ENCODE results near the gene WDR19. TPM values are rescaled to one million over a fixed set of nuclear protein-coding genes. Genes with fewer than 3 reads are reported as not detected.
"Not testable (repeated sequence)": the region's sequence is repeated elsewhere in the genome, so short reads cannot be mapped to it uniquely, and the experiment has no call there.

WDR19 gene
- total RNA-seq (ENCODE audit: insufficient read depth, low replicate concordance): 106 TPM

DNA sequence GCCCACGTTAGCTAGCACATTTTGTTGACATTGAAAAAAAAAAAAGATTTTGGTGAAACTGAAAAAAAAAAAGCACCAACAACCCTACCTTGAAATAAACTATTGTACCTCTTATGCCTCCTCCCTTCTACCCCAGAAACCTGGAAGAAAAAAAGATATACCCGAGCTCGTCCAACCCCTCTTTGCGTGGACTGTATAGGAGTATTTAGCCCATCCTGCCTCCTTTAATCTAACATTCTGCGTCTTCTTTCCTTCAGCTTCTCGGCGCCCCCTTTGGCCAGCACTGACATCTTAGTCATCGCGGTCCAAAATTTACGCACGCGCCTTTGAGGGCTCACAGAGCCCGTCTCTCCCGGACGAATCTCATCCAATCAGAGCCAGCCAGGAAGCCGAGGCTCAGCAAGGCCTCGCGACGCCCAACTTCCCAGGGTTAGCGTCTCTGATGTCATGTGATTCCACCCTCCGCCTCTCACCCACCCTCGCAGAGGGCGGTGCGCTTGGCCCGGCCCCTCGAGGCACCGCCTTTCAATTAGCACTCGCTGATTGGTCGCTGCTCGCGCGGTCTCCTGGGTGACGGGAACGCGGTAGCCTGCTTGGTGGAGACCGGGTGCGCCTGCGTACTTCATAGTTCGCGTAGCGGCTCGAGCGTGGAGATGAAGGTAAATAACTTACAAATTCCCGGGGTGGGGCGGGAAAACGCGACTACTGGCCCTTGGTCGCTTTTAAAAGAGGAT is at the start of gene WDR19:
Gene WDR19, plus strand, starts transcription at position 625 of the 734 bp plus-strand sequence. Its CDS starts 29 bp downstream, at position 654.
- DNase-seq (ENCODE audit: low spot score): peak; percentile 100

DNA sequence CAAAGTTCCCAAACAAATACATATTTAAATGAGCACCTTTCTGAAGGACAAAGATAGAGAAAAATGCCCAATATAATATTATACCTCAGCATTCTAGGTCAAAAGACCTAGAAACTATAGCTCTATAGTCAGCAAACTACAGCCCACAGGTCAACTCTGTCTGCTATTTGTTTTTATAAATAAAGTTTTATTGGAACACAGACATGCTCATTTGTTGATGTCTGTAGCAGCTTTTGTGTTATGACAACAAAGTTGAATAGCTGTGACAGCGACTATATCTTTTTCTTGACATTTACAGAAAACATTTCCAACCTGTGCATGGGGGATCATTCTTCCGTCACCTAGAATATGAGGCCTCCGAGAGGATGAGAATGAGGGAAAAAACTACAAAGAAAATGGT is 48.7 kb upstream of the WDR19 start:
- DNase-seq (ENCODE audit: low spot score): no peak

DNA sequence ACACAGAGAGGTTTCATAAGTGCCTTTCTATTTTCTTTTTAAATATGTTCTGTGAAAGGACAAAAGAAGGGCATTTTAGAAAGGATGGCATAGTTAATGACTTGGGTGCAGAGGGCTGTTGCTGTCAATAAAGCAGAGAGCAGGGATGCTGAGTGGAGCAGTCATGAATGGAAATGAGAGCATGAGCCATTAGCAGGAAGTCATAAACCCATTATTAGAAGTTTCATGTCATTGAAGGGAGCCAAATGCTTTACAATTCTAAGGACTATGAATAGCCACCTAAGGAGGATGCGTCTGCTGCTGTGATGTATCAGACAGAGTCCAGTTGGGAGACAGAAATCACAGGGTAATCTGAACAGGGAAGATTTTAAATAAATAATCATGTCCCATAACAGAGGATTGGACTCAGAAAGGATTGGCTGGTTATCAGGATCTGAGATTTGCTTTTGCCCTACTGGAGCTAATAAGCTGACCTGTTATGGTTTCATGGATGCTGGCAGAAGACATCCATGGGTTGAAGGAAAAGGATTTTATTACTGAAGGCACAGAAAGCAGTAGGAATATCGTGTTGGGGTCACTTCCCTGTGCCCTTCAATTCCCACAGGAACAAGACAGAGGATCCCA is 47.5 kb upstream of the WDR19 start:
- no peak for DNase-seq (ENCODE audit: low spot score)

DNA sequence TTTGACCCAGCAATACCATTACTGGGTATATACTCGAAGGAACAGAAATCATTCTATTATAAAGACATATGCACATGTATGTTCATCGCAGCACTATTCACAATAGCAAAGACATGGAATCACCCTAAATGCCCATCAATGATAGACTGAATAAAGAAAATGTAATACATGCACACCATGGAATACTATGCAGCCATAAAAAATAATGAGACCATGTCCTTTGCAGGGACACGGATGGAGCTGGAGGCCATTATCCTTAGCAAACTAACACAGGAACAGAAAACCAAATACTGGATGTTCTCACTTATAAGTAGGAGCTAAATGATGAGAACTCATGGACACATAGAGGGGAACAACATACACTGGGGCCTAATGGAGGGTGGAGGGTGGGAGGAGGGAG is 44.1 kb upstream of the WDR19 start:
- not testable (repeated sequence) for DNase-seq (ENCODE audit: low spot score)

DNA sequence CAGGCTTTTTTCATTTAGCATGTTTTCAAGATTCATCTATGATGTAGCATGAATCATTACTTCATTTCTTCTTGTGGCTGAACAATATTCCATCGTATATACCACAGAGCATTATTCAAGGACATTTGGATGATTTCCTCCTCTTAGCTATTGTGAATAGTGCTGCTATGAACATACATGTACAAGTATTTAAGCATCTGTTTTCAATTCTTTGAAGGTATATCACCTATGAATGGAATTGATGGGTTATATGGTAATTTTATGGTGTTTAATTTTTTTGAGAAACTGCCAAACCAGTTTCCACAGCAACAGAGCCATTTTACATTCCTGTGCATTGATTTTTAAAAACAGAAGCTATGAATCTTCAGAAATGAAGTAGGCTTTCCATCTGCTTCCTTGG is 36.1 kb upstream of the WDR19 start:
- no peak for DNase-seq (ENCODE audit: low spot score)

DNA sequence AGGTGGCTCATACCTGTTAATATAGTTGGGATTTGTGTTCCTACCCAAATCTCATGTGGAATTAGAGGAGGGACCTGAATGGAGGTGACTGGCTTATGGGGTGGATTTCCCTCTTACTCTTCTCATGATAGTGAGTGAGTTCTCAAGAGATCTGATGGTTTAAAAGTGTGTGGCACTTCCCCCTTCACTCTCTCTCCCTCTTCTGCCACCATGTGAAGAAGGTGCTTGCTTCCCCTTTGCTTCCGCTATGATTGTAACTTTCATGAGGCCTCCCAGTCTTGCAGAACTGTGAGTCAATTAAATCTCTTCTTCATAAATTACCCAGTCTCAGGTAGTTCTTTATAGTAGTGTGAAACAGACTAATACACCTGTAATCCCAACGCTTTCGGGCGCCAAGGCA is 28.3 kb upstream of the WDR19 start:
- DNase-seq (ENCODE audit: low spot score): no peak

DNA sequence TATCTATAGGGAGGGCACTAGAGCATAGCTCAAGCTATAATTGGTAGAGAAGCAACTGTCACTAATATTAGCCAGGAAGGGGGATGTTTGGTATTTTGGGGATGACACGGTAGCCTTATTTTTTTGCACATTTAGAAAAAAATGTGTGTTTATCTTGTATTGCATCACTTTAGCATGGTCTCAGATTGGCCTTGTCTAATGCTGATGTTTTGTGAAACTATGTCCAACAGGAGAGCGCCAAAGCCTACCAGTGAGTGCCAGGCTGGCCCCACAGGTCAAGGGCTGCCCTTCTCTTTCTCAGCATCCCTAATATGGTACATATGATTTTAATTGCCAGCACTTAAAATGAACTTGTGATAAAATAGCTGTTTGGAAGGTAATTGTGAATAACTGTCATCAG is 24.8 kb upstream of the WDR19 start:
- DNase-seq (ENCODE audit: low spot score): no peak

DNA sequence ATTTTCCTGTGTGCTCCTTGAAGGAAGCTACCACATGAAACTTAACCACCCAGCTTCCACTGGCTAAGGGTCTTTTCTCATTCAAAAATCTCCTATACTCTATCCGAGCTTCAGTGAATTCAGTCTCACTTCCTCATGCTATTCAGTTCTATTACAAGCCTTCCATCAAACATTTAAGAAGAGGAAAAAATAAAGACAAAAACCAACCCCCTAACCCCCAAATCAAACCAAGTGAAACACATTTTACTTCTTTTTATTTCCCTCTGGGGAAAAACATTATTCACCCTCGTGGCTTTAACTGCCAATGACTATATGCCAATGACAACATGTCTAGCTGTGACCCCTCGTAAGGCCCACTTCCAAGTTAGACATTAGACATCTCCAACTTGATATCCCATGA is 16.2 kb upstream of the WDR19 start:
- no peak for DNase-seq (ENCODE audit: low spot score)

DNA sequence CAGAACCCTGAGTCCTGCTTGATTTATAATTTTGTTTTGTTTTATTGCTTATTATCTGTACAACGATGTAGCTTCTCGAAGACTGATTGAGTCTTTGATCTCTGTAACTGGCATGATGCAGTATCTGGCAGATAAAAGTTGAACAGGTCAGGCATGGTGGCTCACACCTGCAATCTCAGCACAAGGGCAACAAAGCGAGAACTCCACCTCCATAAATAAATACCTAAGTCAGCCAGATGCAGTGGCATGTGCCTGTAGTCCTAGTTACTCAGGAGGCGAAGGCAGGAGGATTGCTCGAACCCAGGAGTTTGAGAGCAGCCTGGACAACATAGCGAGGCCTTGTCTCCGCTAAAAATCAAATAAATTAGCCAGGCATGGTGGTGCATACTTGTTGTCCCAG is 15.7 kb upstream of the WDR19 start:
- no peak for DNase-seq (ENCODE audit: low spot score)

DNA sequence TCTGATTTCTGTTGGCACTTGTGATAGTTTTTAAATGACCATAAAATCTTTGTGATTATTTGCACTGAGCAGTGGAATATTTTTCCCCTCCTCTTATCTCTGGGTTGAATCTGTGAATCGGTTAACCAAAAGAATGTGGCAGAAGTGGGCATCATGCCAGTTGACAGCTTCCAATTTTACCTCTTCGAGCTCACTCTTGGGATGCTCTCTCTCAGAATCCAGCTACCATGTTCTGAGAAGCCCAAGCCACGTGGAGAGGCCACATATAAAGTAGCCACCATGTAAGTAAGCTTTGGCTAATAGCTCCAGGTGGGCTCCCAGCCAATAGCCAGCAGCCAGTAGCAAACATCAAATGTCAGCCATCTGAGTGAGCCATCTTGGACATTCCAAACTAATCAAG is 12.9 kb upstream of the WDR19 start:
- no peak for DNase-seq (ENCODE audit: low spot score)

DNA sequence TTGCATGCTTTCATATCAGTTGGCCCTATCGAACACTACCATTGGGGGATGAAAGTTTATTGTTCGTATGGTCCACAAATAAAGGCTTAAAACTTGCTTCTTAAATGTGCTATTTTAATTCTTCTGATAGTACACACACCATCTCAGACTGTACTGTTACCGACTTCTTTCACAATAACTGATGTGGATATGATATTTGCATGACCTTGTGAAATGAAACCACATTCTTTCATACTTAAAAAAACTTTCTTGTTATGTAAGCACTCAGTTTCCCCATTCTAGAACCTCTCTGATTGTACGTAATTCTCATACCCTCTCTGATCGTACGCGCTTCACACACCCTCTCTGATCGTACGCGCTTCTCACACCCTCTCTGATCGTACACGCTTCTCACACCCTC is 12.0 kb upstream of the WDR19 start:
- DNase-seq (ENCODE audit: low spot score): no peak

DNA sequence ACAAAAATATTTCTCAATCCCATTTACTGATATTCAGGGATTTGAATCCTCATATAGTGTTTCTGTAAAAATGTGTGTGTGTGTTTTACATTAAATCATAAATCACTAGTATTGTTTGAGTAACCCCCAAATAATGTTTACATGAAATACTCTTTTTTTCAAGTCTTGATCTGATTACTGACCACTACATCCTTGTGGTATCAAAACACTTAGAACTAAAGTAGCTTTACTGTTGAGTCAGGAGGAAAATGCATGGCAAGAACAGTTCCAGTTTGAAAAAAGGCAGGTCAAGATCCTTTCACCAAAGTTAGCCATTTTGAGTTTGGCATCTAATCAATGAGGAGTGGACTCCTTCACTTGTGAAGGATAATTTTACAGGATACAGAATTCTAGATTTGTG is 3.6 kb upstream of the WDR19 start:
- no peak for DNase-seq (ENCODE audit: low spot score)

DNA sequence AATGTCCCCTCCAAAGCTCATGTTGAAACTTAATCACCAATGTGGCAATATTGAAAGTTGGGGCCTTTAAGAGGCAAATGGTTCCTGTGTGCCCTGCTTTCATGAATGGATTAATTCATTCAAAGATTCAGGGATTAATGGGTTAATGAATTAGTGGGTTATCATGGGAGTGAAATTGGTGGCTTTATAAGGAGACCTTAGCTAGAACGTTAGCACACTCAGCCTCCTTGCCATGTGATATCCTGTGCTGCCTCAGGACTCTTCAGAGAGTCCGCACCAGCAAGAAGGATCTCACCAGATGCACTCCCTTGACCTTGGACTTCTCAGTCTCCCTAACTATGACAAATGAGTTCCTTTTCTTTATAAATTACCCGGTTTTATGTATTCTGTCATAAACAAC is 2.6 kb upstream of the WDR19 start:
- DNase-seq (ENCODE audit: low spot score): no peak

DNA sequence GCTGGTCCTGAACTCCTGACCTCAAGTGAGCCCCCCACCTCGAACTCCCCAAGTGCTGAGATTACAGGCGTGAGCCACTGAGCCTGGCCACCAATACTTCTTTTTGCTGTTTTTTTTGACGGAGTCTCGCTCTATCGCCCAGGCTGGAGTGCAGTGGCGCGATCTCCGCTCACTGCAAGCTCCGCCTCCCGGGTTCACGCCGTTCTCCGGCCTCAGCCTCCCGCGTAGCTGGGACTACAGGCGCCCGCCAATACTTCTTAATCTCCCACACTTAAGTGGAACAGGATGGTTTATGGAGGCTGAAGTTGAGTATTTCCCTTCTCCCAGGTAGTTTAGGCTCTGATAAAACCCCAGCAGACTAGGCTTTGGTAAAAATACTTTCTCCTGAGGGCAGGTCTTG is 1.7 kb upstream of the WDR19 start:
- DNase-seq (ENCODE audit: low spot score): not testable (repeated sequence)

DNA sequence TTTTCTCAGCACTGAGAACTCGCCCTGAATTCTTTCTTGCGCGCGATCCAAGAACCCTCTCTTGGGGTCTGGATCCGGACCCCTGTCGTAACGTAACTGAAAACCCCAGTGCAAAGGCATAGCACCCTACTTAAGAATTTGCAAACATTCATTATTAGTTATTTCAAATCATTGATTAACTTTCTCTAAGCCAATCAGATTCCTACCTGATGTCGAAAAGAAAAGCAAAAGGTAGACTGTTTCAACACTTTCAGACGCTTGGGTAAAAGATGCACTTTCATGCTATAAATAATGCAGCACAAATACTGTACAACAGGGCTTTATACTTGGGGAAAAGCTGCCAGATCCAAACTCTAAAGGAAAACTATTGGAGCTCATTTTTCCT is 817 bp upstream of the WDR19 start:
- no peak for DNase-seq (ENCODE audit: low spot score)

DNA sequence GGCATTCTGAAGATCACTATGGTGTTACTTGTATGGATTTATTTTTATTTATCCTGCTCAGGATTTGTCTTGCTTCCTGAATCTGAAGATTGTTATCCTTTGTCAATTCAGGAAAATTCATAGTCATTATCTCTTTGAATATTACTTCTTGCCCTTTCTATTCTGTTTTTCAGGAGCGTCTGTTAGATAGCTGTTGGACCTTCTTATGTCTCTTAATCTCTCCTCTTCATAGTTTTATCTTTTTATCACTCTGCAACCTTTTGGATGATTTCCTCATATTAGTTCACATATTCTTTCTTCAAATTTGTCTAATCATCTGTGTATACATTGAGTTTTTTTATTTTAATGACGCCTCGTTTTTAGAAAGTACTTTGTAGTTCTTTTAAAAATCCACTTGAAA is 19.6 kb downstream of the WDR19 start:
- no peak for DNase-seq (ENCODE audit: low spot score)

DNA sequence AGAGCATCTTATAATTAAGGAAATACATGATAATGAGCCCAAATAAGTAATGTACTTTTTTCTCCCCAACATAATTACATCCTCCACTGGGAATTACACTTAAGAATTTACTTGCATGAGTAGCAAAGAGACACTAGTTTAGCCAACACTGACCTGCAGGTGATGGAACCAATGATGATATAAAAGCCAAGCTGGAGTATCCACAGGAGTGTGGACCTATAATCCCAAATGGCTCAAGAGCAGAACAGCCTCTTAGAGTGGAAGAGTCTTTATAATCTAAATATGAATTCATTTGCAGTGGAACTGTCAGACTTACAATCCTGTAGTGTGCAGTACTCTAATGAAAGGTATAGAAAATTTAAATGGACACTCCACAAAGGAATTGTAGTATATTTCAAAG is 22.2 kb downstream of the WDR19 start:
- no peak for DNase-seq (ENCODE audit: low spot score)

DNA sequence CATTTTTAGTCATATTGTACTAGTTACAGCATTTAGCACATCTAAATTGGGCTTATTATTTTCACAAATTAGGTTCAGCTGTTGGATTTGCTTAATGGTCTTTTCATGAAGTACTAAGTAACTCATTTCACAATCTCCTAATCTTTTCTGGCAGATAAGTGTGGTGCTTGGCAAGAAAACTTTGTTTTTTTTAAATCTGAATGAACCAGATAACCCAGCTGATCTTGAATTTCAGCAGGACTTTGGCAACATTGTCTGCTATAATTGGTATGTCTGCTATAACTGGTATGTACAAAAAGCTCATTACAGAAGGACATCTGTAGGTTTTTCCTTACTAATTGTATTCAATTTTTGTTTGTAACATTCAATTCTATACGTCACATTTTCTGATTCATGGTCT is 22.7 kb downstream of the WDR19 start:
- peak; percentile 21 for DNase-seq (ENCODE audit: low spot score)

DNA sequence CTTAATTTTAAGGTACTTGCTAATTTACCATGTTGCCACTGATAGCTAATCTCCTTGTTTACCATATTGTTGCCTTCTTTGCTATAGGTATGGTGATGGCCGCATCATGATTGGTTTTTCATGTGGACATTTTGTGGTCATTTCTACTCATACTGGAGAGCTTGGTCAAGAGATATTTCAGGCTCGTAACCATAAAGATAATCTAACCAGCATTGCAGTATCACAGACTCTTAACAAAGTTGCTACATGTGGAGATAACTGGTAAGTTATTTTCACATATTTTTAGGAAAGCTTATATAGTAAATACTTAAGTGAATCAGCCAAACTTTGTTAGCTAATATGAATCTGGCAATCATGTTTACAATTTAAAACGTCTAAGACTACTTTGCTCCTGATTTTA is 23.1 kb downstream of the WDR19 start:
- no peak for DNase-seq (ENCODE audit: low spot score)

DNA sequence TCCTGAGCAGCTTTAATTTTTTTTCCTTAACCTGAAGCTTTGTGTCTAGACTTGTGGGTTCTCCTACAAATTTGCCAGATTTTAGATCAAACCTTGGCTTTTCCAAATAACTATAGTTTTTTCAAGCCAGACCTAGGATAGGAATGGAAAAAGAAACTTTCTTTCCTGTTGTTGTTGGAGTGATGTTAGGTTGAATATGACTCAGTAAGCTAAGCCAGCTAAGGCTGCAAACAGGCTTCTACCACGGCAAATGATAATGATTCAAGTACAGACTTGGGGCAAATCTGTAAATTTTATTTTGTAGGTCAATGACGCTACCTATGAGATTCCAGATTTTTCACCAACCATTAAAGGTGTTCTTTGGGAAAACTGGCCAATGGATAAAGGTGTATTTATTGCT is 45.6 kb downstream of the WDR19 start:
- DNase-seq (ENCODE audit: low spot score): no peak

DNA sequence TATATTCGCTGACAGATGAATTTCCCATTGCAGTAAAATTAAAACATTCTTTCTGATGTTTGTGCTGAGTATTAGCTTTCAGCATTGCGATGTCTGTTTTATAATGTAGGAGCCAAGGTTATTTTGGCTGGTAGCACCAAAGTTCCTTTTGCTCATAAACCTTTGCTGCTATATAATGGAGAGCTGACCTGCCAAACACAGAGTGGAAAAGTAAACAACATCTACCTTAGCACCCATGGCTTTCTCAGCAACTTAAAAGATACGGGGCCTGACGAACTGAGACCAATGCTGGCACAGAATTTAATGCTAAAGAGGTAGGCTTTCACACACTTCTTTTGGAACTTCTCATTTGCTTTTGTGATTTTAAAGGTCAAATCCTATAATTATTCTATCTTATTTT is 46.0 kb downstream of the WDR19 start:
- DNase-seq (ENCODE audit: low spot score): no peak

DNA sequence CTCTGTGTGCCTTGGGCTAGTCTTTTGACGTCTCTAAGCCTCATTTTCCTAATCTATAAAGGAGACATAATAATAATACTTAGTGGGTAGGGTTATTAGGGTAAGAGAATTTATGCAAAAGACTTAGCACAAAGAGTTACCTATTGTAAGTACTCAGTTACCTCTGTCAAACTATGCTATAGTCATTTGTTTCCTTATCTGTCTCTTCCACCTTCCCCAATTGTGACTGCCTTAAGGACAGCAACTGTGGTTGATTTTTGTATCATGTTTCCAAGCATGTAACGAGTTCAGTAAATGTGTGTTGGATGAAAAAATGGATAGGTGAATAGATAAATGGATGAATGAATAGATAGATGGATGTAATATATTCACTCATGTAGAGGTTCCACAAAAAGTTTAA is 48.1 kb downstream of the WDR19 start:
- no peak for DNase-seq (ENCODE audit: low spot score)

DNA sequence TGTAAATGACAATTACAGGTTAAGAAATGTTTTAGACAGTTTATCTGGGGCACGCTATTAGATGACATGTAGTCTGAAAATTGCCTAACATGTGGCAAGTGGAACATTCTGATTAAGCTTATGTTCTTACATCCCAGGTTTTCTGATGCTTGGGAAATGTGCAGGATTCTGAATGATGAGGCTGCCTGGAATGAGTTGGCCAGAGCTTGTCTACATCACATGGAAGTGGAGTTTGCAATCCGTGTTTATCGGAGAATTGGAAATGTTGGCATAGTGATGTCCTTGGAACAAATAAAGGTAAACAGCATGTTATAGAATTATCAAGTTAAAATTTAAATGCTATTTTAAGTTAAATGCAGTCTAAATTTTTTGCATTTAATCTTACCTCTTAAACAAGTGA is 49.3 kb downstream of the WDR19 start:
- DNase-seq (ENCODE audit: low spot score): no peak

DNA sequence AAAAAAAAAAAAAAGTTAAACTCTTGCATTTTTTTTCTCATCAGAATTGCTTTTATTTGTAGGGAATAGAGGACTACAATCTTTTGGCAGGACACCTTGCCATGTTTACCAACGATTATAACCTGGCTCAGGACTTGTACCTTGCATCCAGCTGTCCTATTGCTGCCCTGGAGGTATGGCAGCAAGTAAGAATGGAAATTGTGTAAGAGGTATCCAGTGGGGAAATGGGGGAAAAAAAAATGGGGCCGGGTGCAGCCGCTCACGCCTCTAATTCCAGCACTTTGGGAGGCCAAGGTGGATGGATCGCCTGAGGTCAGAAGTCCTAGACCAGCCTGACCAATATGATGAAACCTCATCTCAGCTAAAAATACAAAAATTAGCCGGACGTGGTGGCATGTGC is 49.8 kb downstream of the WDR19 start:
- DNase-seq (ENCODE audit: low spot score): no peak
